Activated CD4-positive, alpha-beta T cell treated with anti-CD3 and anti-CD28 coated beads for 48 hours (primary cell): ENCODE data around the gene CSTF2.

Experiments used
- DNase-seq: peaks from one replicate; pipeline ENCODE4 v3.0.0-alpha.2; 2020

Gene CSTF2

GRCh38 chrX:100871594-100872560 is 51.7 kb downstream of the CSTF2 start:
- DNase-seq: no peak

- DNase-seq: no peak
These were observed 54.1 kb downstream of the CSTF2 start, which contains the start of gene NOX1 for GRCh38 chrX:100874325-100874724. Gene NOX1, minus strand, starts transcription at chrX:100874359. Its CDS starts 220 bp downstream, at chrX:100874139.

GRCh38 chrX:100880368-100880767 is 60.2 kb downstream of the CSTF2 start:
- DNase-seq: no peak

- no peak for DNase-seq
These were observed 63.5 kb downstream of the CSTF2 start for GRCh38 chrX:100883654-100884053.
